GM19463 (cell line): ENCODE data around the gene PTPN5.

Experiments used
- ATAC-seq: cut with Tn5 transposase; IDR thresholded peaks from one replicate; pipeline ENCODE4 v1.9.1; 2021; ENCODE audit warnings: mild to moderate bottlenecking, moderate library complexity; ENCODE audit not compliant: unreplicated experiment

Gene PTPN5

GRCh38 chr11:18713646-18714442, 77.8 kb downstream of the PTPN5 start:
- ATAC-seq = no peak

- ATAC-seq = peak; percentile 66
These were observed 81.1 kb downstream of the PTPN5 start for GRCh38 chr11:18710545-18710944.

- ATAC-seq = no peak
These were observed 82.2 kb downstream of the PTPN5 start for GRCh38 chr11:18709414-18709813.

GRCh38 chr11:18707811-18708340, 83.7 kb downstream of the PTPN5 start:
- no peak for ATAC-seq

- ATAC-seq = no peak
These were observed 85.0 kb downstream of the PTPN5 start for GRCh38 chr11:18706330-18707243.

GRCh38 chr11:18705651-18706281, 85.8 kb downstream of the PTPN5 start:
- ATAC-seq = no peak

GRCh38 chr11:18704698-18705097, 86.9 kb downstream of the PTPN5 start:
- ATAC-seq = no peak

- ATAC-seq = no peak
These were observed 87.5 kb downstream of the PTPN5 start for GRCh38 chr11:18704045-18704645.

GRCh38 chr11:18703001-18703763, 88.4 kb downstream of the PTPN5 start:
- no peak for ATAC-seq

- ATAC-seq = no peak
These were observed 89.9 kb downstream of the PTPN5 start for GRCh38 chr11:18701614-18702216.

- no peak for ATAC-seq
These were observed 90.7 kb downstream of the PTPN5 start for GRCh38 chr11:18700872-18701271.

GRCh38 chr11:18700375-18700774, 91.2 kb downstream of the PTPN5 start:
- no peak for ATAC-seq

GRCh38 chr11:18699848-18700261, 91.7 kb downstream of the PTPN5 start:
- no peak for ATAC-seq

- ATAC-seq = no peak
These were observed 92.4 kb downstream of the PTPN5 start for GRCh38 chr11:18699269-18699596.

GRCh38 chr11:18698341-18699268, 93.0 kb downstream of the PTPN5 start, which contains the start of gene TMEM86A:
TMEM86A (plus strand) TSS chr11:18698779; CDS start chr11:18698887, 108 bp downstream.
- peak; percentile 95 for ATAC-seq

- no peak for ATAC-seq
These were observed 94.0 kb downstream of the PTPN5 start for GRCh38 chr11:18697576-18697975.

- ATAC-seq = no peak
These were observed 94.9 kb downstream of the PTPN5 start for GRCh38 chr11:18696638-18697225.
